HepG2 (cell line): ENCODE measurements around the gene HOMEZ. TPM values are rescaled to one million over a fixed set of nuclear protein-coding genes. Genes with fewer than 3 reads are reported as not detected.

ENCODE experiments used
- ARID4A ChIP-seq: sonication (generic); formaldehyde crosslinking; IDR thresholded peaks from 2 replicates; pipeline ENCODE4 v1.5.0; 2020; ENCODE audit warnings: mild to moderate bottlenecking, missing genetic modification reagents, borderline replicate concordance
- ELF3 ChIP-seq: IDR thresholded peaks from 2 replicates; pipeline ENCODE4 v1.6.1; 2016; ENCODE audit warnings: missing genetic modification reagents, missing compliant biosample characterization
- GTF3A ChIP-seq: sonication (generic); formaldehyde crosslinking; conservative IDR thresholded peaks from 2 replicates; pipeline ENCODE4 v1.4.0; 2020; ENCODE audit warnings: mild to moderate bottlenecking, missing genetic modification reagents
- IRF1 ChIP-seq: sonication (generic); formaldehyde crosslinking; IDR thresholded peaks from 2 replicates; pipeline ENCODE4 v1.4.0; 2020; ENCODE audit warnings: low read depth, mild to moderate bottlenecking, missing genetic modification reagents
- MBNL3 ChIP-seq: fragments of 250-450 bp; sonication (Bioruptor Pico); conservative IDR thresholded peaks from 2 replicates; pipeline ENCODE4 v1.8.0; 2022; ENCODE audit warnings: mild to moderate bottlenecking, inconsistent platforms
- MXI1 ChIP-seq: IDR thresholded peaks from 3 replicates; pipeline ENCODE4 v1.6.1; 2012; ENCODE audit warnings: low read depth, low read length, inconsistent platforms, borderline replicate concordance
- PTBP1 ChIP-seq: fragments of 200-400 bp; formaldehyde crosslinking; IDR thresholded peaks from 2 replicates; pipeline ENCODE4 v1.6.1; 2018; ENCODE audit warnings: low read length, low read depth; ENCODE audit not compliant: poor library complexity, severe bottlenecking
- RFX1 ChIP-seq: fragments of 450-650 bp; IDR thresholded peaks from 2 replicates; pipeline ENCODE4 v1.6.1; 2017
- TMF1 ChIP-seq: sonication (generic); formaldehyde crosslinking; IDR thresholded peaks from 2 replicates; pipeline ENCODE4 v1.8.1; 2022; ENCODE audit warnings: low read depth, missing genetic modification reagents
- ZFP41 ChIP-seq: sonication (generic); formaldehyde crosslinking; IDR thresholded peaks from 2 replicates; pipeline ENCODE4 v1.4.0; 2020; ENCODE audit warnings: mild to moderate bottlenecking, missing genetic modification reagents, borderline replicate concordance
- ZNF225 ChIP-seq: sonication (generic); formaldehyde crosslinking; IDR thresholded peaks from 2 replicates; pipeline ENCODE4 v1.4.0; 2020; ENCODE audit warnings: mild to moderate bottlenecking, missing genetic modification reagents
- ZNF33A ChIP-seq: sonication (generic); formaldehyde crosslinking; IDR thresholded peaks from 2 replicates; pipeline ENCODE4 v1.5.1; 2020; ENCODE audit warnings: missing genetic modification reagents, mild to moderate bottlenecking, moderate library complexity, borderline replicate concordance
- ZUFSP ChIP-seq: sonication (generic); formaldehyde crosslinking; IDR thresholded peaks from 2 replicates; pipeline ENCODE4 v1.9.0; 2021; ENCODE audit warnings: missing genetic modification reagents, mild to moderate bottlenecking, borderline replicate concordance
- polyA plus RNA-seq, 8 experiments: library from polyadenylated mRNA; depleted of rRNA in 3 of 8; stranded (reverse) in 7 of 8; unstranded in 1 of 8; fragments of >200 nt; fragmentation: Illumina TruSeq in 4 of 8; extraction: Trizol in 4 of 8; gene quantifications; 2 replicates each; pipeline versions ENCODE4 v1.2.1 to v1.2.3, GENCODE V29; 2011 to 2016; ENCODE audit warnings: low read depth in 4 of 8, missing spikeins in 1 of 8, mixed read lengths in 1 of 8; ENCODE audit not compliant: insufficient read depth in 1 of 8
- total RNA-seq, 5 experiments: library from RNA; depleted of rRNA; stranded (reverse); fragments of >200 nt; fragmentation: Illumina TruSeq; extraction: Trizol; gene quantifications; 2 replicates each; pipeline ENCODE4 v1.2.3, GENCODE V29; 2016; ENCODE audit warnings: low read depth in 1 of 5
- TF ChIP-seq, protein P1 (sequence below): sonication (generic); formaldehyde crosslinking; conservative IDR thresholded peaks from 2 replicates; pipeline ENCODE4 v1.8.0; 2022; ENCODE audit warnings: low read depth, missing genetic modification reagents
- TF ChIP-seq, protein P2 (sequence below): sonication (generic); formaldehyde crosslinking; IDR thresholded peaks from 2 replicates; pipeline ENCODE4 v1.4.0; 2020; ENCODE audit warnings: mild to moderate bottlenecking, missing genetic modification reagents, borderline replicate concordance

Gene HOMEZ
- total and polyA plus RNA-seq, 2 of the 13 experiments (the other 11 are each of a cell fraction or from before 2014, with no cell fraction given), result 14.5 to 31.8 TPM

DNA sequence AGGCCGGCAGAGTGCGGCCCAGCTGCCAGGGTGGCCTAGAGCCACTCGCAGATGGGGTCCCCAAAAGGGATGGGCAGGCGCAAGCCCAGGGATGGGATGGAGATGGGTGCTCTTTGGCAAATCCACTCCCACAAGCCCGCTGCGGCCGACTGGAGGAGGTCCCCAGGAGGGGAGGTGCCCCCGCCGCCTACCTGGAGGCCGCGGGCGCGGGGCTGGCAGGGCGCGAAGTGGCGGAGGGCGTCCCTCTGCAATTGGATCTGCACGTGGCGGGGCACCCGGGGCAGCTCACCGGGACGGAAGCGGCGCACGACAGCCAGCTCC is 16.0 kb upstream of the HOMEZ start (continued):
- TF ChIP-seq ARID4A (CRISPR knock-in tag) (no peak), RFX1 (no peak), MXI1 (peak; percentile 60; the same call in 2 of the 3 replicates), ZUFSP (CRISPR knock-in tag) (no peak), TMF1 (CRISPR knock-in tag) (peak; percentile 71; the same call in 1 of the 2 replicates), ZNF225 (CRISPR knock-in tag) (peak; percentile 96; the same call in 1 of the 2 replicates), GTF3A (no peak), ZFP41 (peak; percentile 97), PTBP1 (peak; percentile 79), ZNF33A (CRISPR knock-in tag) (no peak), MBNL3 (CRISPR knock-in tag) (0 out of 2 replicates have a peak, but pooled peaks have one; percentile 80), IRF1 (peak; percentile 86; the same call in 1 of the 2 replicates), ELF3 (CRISPR knock-in tag) (no peak)
- TF ChIP-seq, protein P1, sequence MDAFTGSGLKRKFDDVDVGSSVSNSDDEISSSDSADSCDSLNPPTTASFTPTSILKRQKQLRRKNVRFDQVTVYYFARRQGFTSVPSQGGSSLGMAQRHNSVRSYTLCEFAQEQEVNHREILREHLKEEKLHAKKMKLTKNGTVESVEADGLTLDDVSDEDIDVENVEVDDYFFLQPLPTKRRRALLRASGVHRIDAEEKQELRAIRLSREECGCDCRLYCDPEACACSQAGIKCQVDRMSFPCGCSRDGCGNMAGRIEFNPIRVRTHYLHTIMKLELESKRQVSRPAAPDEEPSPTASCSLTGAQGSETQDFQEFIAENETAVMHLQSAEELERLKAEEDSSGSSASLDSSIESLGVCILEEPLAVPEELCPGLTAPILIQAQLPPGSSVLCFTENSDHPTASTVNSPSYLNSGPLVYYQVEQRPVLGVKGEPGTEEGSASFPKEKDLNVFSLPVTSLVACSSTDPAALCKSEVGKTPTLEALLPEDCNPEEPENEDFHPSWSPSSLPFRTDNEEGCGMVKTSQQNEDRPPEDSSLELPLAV (CRISPR knock-in tag), result no peak
- TF ChIP-seq, protein P2, sequence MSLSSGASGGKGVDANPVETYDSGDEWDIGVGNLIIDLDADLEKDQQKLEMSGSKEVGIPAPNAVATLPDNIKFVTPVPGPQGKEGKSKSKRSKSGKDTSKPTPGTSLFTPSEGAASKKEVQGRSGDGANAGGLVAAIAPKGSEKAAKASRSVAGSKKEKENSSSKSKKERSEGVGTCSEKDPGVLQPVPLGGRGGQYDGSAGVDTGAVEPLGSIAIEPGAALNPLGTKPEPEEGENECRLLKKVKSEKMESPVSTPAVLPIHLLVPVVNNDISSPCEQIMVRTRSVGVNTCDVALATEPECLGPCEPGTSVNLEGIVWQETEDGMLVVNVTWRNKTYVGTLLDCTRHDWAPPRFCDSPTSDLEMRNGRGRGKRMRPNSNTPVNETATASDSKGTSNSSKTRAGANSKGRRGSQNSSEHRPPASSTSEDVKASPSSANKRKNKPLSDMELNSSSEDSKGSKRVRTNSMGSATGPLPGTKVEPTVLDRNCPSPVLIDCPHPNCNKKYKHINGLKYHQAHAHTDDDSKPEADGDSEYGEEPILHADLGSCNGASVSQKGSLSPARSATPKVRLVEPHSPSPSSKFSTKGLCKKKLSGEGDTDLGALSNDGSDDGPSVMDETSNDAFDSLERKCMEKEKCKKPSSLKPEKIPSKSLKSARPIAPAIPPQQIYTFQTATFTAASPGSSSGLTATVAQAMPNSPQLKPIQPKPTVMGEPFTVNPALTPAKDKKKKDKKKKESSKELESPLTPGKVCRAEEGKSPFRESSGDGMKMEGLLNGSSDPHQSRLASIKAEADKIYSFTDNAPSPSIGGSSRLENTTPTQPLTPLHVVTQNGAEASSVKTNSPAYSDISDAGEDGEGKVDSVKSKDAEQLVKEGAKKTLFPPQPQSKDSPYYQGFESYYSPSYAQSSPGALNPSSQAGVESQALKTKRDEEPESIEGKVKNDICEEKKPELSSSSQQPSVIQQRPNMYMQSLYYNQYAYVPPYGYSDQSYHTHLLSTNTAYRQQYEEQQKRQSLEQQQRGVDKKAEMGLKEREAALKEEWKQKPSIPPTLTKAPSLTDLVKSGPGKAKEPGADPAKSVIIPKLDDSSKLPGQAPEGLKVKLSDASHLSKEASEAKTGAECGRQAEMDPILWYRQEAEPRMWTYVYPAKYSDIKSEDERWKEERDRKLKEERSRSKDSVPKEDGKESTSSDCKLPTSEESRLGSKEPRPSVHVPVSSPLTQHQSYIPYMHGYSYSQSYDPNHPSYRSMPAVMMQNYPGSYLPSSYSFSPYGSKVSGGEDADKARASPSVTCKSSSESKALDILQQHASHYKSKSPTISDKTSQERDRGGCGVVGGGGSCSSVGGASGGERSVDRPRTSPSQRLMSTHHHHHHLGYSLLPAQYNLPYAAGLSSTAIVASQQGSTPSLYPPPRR (CRISPR knock-in tag), result peak; percentile 76; the same call in 1 of the 2 replicates
